CD4-positive, alpha-beta T cell (primary cell): ENCODE measurements around the gene F5. TPM values are rescaled to one million over a fixed set of nuclear protein-coding genes. Genes with fewer than 3 reads are reported as not detected.

Experiments used
- ATAC-seq: fragments of 200-7000 bp; cut with Tn5 transposase; one replicate; pipeline ENCODE4 v1.10.0; 2022; ENCODE audit warnings: mild to moderate bottlenecking; ENCODE audit not compliant: poor library complexity
- CTCF ChIA-PET: fragments of 350-600 bp; sonication (Branson Sonifier 250); formaldehyde crosslinking; loops from one replicate; lab custom pipeline; 2021; ENCODE audit warnings: antibody characterized with exemption, inconsistent platforms; lab: Charles Lee
- POLR2A ChIA-PET: fragments of 350-600 bp; sonication (Branson Sonifier 250); formaldehyde crosslinking; loops from one replicate; lab custom pipeline; 2021; ENCODE audit warnings: antibody characterized with exemption, inconsistent platforms; lab: Charles Lee
- DNase-seq, 14 experiments: peaks; one replicate each; pipeline ENCODE4 v3.0.0-alpha.2; 2013 to 2020; ENCODE audit warnings: mixed read lengths in 2 of 14
- H3K27ac ChIP-seq, 2 donors: one replicate each; pipeline versions ENCODE4 v1.5.1 to v1.7.0; 2013; ENCODE audit warnings: low read length in 2 of 2, low read depth in 1 of 2, mild to moderate bottlenecking in 1 of 2
- H3K27me3 ChIP-seq, 2 experiments: 1 replicate in 1 of 2; 2 replicates in 1 of 2; pipeline versions ENCODE4 v1.6.1 to v1.7.0; 2013; ENCODE audit warnings: low read length in 2 of 2, control low read depth in 1 of 2, mild to moderate bottlenecking in 1 of 2, moderate library complexity in 1 of 2; ENCODE audit not compliant: insufficient read depth in 2 of 2, control insufficient read depth in 1 of 2
- H3K36me3 ChIP-seq: one replicate; pipeline ENCODE4 v1.6.1; 2013; ENCODE audit warnings: low read length, control low read depth; ENCODE audit not compliant: insufficient read depth
- H3K4me1 ChIP-seq: one replicate; pipeline ENCODE4 v1.6.1; 2013; ENCODE audit warnings: low read length, control low read depth; ENCODE audit not compliant: insufficient read depth
- H3K4me3 ChIP-seq: one replicate; pipeline ENCODE4 v1.5.1; 2013; ENCODE audit warnings: mild to moderate bottlenecking, low read length, moderate library complexity
- H3K9me3 ChIP-seq, 2 experiments: 1 replicate in 1 of 2; 2 replicates in 1 of 2; pipeline versions ENCODE4 v1.6.1 to v1.7.0; 2013; ENCODE audit warnings: low read length in 2 of 2, mild to moderate bottlenecking in 2 of 2, control low read depth in 1 of 2, moderate library complexity in 1 of 2; ENCODE audit not compliant: control insufficient read depth in 1 of 2, insufficient read depth in 1 of 2
- H3K27ac Mint-ChIP-seq: one replicate; pipeline ENCODE4 v1.8.0; 2020; ENCODE audit warnings: mixed read lengths
- H3K27me3 Mint-ChIP-seq: one replicate; pipeline ENCODE4 v1.8.0; 2021; ENCODE audit warnings: mixed read lengths
- H3K36me3 Mint-ChIP-seq: one replicate; pipeline ENCODE4 v1.8.0; 2021; ENCODE audit warnings: low read depth, mixed read lengths
- H3K4me1 Mint-ChIP-seq: one replicate; pipeline ENCODE4 v1.8.0; 2021; ENCODE audit warnings: low read depth, mixed read lengths
- H3K4me3 Mint-ChIP-seq: one replicate; pipeline ENCODE4 v1.8.0; 2020; ENCODE audit warnings: mild to moderate bottlenecking, mixed read lengths
- H3K9me3 Mint-ChIP-seq: one replicate; pipeline ENCODE4 v1.8.0; 2020; ENCODE audit warnings: mixed read lengths
- CTCF ChIP-seq: fragments of 200-600 bp; IDR thresholded peaks from one replicate; pipeline ENCODE4 v1.8.0; 2022; ENCODE audit warnings: antibody characterized with exemption, mild to moderate bottlenecking
- intact Hi-C, 2 experiments: fragments of 100-400 bp; cut with DNase I in 1 of 2; cut with micrococcal nuclease in 1 of 2; formaldehyde crosslinking; loops; one replicate each; pipeline versions ENCODE4 v1.15.1 to v1.9.0; 2023 to 2025; cut with DNase I, micrococcal nuclease
- total RNA-seq, 174 experiments: library from RNA in 2 of 174; stranded (reverse) in 2 of 174; gene quantifications; one replicate each; pipeline ENCODE4 v1.2.3 and lab custom pipeline; 2021 to 2026

Gene F5
- total RNA-seq, 2 experiments from 2014 or later, result 5.4 to 6.2 TPM

- no peaks in the 10 kb centered on the region for H3K27me3 ChIP-seq
- TF ChIP-seq CTCF, result no peak
- ChIA-PET POLR2A (interaction anchor here (0.5 kb wide), 1 partner anchor 82 kb away, joined by 4 read pairs; no protein-coding TSS in a partner anchor), CTCF (no interaction called here)
- no peak for ATAC-seq
- no peak for DNase-seq
- H3K4me1 ChIP-seq, result no peaks in the 10 kb centered on the region
- no peak overlapping the region for H3K4me3 ChIP-seq
- intact Hi-C loops, result loop anchor here in 1 of 2 experiments (5.0 kb wide), 1 partner anchor 52 kb away; no protein-coding TSS in a partner anchor
- peaks cover 23% of the 10 kb centered on the region for H3K36me3 ChIP-seq
- no peaks in the 10 kb centered on the region for H3K9me3 ChIP-seq
- H3K27ac Mint-ChIP-seq, result no peak overlapping the region
- no peak overlapping the region for H3K27ac ChIP-seq
- peaks cover 14% of the 10 kb centered on the region for H3K36me3 Mint-ChIP-seq
- H3K9me3 Mint-ChIP-seq, result no peaks in the 10 kb centered on the region
- peaks cover 10% of the 10 kb centered on the region for H3K4me1 Mint-ChIP-seq
- H3K27me3 Mint-ChIP-seq, result no peaks in the 10 kb centered on the region
- peak overlapping the region; percentile 6 for H3K4me3 Mint-ChIP-seq
These were observed 57.1 kb downstream of the F5 start for GRCh38 chr1:169529068-169529642.

GRCh38 chr1:169528215-169529067 is 57.8 kb downstream of the F5 start:
- DNase-seq, result no peak
- no peaks in the 10 kb centered on the region for H3K27me3 Mint-ChIP-seq
- H3K36me3 Mint-ChIP-seq, result peaks cover 16% of the 10 kb centered on the region
- intact Hi-C loops, result loop anchor here in 1 of 2 experiments (5.0 kb wide), 1 partner anchor 51 kb away; no protein-coding TSS in a partner anchor
- no peaks in the 10 kb centered on the region for H3K4me1 ChIP-seq
- peaks cover 23% of the 10 kb centered on the region for H3K36me3 ChIP-seq
- TF ChIP-seq CTCF, result no peak
- ChIA-PET CTCF (no interaction called here), POLR2A (no interaction called here)
- H3K27ac Mint-ChIP-seq, result no peak overlapping the region
- no peak for ATAC-seq
- H3K4me1 Mint-ChIP-seq, result peaks cover 10% of the 10 kb centered on the region
- H3K9me3 Mint-ChIP-seq, result no peaks in the 10 kb centered on the region
- H3K4me3 ChIP-seq, result no peak overlapping the region
- H3K9me3 ChIP-seq, result no peaks in the 10 kb centered on the region
- H3K27me3 ChIP-seq, result no peaks in the 10 kb centered on the region
- H3K4me3 Mint-ChIP-seq, result peak overlapping the region; percentile 6
- H3K27ac ChIP-seq, result no peak overlapping the region

- DNase-seq, result no peak
- Histone ChIP-seq H3K9me3 (no peaks in the 10 kb centered on the region), H3K4me3 (no peak overlapping the region), H3K27ac (no peak overlapping the region), H3K27me3 (no peaks in the 10 kb centered on the region), H3K4me1 (no peaks in the 10 kb centered on the region), H3K36me3 (peaks cover 26% of the 10 kb centered on the region)
- CTCF ChIA-PET, result interaction anchor here (0.6 kb wide), 1 partner anchor 8 kb away, joined by 3 read pairs; no protein-coding TSS in a partner anchor
- Mint-ChIP-seq H3K4me3 (no peak overlapping the region), H3K27ac (no peak overlapping the region), H3K4me1 (peaks cover 10% of the 10 kb centered on the region), H3K9me3 (no peaks in the 10 kb centered on the region), H3K36me3 (peaks cover 16% of the 10 kb centered on the region), H3K27me3 (no peaks in the 10 kb centered on the region)
- TF ChIP-seq CTCF, result no peak
- POLR2A ChIA-PET, result no interaction called here
- ATAC-seq, result no peak
- intact Hi-C loops, result loop anchor here in 1 of 2 experiments (5.0 kb wide), 1 partner anchor 50 kb away; no protein-coding TSS in a partner anchor
These were observed 58.6 kb downstream of the F5 start for GRCh38 chr1:169527451-169528214.
